HG02938 (cell line): Measurements from ENCODE around the gene ZNF675.
"Not testable (repeated sequence)": the region's sequence is repeated elsewhere in the genome, so short reads cannot be mapped to it uniquely, and the experiment has no call there.

Experiments
- ATAC-seq: cut with Tn5 transposase; IDR thresholded peaks from one replicate; pipeline ENCODE4 v1.9.1; 2021; ENCODE audit warnings: mild to moderate bottlenecking, moderate library complexity; ENCODE audit not compliant: unreplicated experiment

ZNF675 gene

DNA sequence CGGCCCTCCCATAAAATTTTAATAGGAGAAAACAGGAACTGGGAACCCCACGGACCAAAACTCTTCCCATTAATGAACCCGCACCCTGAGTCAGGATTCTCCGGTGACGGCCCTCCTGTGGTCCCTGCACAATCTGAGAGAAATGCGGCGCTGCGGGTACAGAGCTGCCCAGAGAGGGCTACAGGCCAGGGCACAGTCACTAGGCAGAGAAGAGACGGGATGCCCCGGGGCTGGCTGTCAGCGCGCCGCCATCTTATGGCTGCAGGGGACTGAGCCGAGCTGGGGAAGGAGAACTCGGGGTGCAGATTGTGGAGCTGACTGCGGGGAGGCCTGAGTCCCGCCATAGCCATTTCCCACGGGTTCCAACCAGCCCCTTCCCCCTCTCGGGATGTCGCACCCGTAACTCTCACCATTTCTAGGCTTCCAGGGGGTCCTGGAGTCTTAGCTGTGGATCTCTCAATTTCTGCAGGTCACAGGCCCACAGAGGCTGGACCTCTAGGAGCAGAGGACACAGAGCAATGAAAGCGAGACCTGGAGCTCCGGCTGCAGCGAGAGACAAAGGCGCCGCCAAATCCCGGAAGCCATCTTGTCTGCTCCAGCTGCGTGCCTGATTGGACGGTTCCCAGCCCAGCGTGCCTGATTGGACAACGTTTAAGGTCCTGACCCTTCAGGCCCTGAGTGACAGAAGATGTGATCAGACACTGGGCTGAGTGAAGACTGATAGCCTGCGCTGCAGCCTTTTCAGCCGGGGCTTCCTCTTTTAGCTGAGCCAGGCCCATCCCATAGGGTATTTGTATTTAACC, at the start of gene ZNF675:
Gene ZNF675 (minus strand): TSS at position 592 of the 803 bp plus-strand sequence. CDS start 179 bp downstream, at position 413.
- ATAC-seq, result peak; percentile 89

DNA sequence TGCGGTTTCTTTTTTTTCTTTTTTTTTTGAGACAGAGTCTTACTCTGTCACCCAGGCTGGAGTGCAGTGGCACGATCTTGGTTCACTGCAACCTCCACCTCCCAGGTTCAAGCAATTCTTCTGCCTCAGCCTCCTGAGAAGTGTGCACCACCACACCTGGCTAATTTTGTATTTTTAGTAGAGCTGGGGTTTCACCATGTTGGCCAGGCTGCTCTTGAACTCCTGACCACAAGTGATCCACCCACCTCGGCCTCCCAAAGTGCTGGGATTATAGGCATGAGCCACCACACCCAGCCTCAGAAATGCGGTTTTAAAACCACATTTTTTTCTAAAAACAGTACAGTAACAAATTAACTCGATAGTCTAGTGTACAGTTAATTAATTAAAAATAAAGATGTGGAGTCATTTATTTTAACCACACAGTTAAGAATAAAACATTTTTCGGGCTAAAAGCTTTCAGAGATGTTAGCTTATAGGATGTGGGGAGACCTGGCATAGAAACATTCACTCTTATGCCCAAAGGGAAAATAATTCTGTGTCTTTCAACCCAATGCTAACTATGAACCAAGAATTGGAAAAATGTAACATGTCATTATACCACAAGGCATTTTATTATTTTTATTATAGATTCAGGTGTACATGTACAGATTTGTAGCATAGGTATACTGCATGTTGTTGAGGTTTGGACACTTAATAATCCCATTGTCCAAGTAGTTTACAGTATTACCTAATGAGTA, 43.9 kb upstream of the ZNF675 start:
- not testable (repeated sequence) for ATAC-seq

- ATAC-seq, result not testable (repeated sequence)
Observed at GRCh38 chr19:23724161-23724560, 37.1 kb upstream of the ZNF675 start.

DNA sequence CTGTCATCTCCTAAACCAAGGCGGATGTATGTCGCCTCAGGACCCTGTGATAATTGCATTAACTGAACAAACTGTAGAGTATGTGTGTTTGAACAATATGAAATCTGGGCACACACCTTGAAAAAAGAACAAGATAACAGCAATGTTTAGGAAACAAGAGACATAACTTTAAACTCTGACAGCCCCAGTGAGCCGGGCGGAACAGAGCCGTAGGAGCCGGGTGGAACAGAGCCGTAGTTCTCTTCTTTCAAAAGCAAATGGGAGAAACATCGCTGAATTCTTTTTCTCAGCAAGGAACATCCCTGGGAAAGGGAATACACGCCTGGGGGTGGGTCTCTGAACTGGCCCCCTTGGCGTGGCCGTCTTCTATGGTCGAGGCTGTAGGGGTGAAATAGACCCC, 31.8 kb upstream of the ZNF675 start:
- ATAC-seq, result no peak

- no peak for ATAC-seq
Observed at GRCh38 chr19:23716792-23717191, 29.8 kb upstream of the ZNF675 start.

GRCh38 chr19:23709347-23709746, 22.3 kb upstream of the ZNF675 start:
- ATAC-seq, result no peak

GRCh38 chr19:23706657-23707056, 19.6 kb upstream of the ZNF675 start:
- no peak for ATAC-seq

DNA sequence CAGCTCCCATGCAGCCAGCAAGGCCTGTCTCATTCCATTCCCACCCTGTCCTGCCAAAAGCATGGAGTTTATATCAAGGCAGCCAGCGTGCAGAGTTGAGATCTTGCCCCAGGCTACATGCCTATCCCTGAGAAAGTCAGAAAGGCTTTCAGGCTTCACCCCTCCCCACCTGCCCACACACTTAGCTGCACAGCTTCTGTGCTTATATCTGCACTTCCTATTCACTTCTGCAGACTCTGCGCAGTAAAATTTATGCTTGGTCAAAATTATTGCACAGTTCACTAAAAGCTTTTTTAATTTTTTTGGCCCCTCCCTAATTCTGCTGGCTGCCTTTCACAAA, 12.5 kb upstream of the ZNF675 start:
- no peak for ATAC-seq

- no peak for ATAC-seq
Observed at GRCh38 chr19:23698711-23699520, 11.9 kb upstream of the ZNF675 start.

DNA sequence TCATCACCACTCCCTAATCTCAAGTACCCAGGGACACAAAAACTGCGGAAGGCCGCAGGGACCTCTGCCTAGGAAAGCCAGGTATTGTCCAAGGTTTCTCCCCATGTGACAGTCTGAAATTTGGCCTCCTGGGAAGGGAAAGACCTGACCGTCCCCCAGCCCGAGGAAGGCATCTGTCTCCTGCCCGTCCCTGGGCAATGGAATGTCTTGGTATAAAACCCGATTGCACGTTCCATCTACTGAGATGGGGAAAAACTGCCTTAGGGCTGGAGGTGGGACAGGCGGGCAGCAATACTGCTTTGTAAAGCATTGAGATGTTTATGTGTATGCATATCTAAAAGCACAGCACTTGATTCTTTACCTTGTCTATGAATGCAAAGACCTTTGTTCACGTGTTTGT, 5.9 kb upstream of the ZNF675 start:
- ATAC-seq, result not testable (repeated sequence)

- ATAC-seq, result no peak
Observed at GRCh38 chr19:23673132-23673531, 13.9 kb downstream of the ZNF675 start.

DNA sequence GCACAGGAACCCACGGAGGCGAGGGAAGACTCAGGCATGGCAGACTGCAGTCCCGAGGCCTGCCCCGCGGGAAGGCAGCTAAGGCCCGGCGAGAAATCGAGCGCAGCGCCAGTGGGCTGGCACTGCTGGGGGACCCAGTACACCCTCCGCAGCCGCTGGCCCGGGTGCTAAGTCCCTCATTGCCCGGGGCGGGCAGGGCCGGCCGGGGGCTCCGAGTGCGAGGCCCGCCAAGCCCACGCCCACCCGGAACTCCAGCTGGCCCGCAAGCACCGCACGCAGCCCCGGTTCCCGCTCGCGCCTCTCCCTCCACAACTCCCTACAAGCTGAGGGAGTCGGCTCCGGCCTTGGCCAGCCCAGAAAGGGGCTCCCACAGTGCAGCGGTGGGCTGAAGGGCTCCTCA, 18.4 kb downstream of the ZNF675 start:
- not testable (repeated sequence) for ATAC-seq

DNA sequence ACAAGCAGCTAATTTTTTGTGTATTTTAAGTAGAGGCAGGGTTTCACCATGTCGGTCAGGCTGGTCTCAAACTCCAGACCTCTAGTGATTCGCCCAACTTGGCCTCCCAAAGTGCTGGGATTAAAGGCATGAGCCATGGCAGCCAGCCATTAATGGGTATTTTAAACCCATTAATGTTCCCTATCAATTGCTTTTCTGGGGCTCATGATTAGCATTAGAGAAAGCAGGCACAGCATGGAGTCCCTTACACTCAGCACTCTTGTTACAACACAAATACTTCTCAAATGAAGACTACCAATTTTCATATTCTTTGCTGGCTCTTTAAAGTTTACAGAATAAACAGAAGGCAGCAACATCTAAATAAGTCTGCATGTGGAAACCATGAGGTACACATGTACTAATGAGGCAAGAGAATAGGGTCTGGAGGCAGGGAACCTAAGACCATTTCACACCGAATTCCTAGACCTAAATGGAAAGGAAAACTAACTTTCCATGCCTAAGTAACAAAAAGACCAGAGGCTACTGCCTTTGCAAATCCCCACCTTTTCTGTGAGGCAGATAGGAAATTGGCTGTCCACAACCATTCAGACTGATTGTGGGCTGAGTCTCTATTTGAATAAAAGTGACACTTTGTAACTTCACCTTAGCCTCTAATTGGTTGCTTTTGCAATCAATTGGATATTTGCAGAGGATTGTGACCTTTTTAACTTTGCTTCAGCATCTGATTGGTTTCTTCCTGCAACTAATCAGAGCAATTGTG, 21.2 kb downstream of the ZNF675 start:
- ATAC-seq, result no peak

DNA sequence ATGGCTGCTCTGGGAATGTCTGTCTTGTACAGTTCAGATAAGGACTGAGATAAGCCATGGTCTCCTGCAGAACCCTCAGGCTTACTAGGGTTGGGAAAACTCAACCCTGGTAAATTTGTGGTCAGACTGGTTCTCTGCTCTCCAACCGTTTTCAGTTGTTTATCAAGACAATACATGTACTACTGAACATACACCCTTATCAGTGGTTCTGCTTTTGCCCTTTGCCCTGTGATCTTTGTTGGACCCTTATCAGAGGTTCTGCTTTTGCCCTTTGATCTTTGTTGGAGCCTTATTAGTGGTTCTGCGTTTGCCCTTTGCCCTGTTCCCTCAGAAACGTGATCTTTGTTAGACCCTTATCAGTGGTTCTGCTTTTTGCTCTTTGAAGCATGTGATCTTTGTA, 37.2 kb downstream of the ZNF675 start:
- not testable (repeated sequence) for ATAC-seq
